GOT3 (cell line): Measurements from ENCODE around the gene PSMB11.

ENCODE experiments used
- DNase-seq: peaks from one replicate; lab custom pipeline; 2025; ENCODE audit warnings: mixed read lengths; lab: John Stamatoyannopoulos, UW

PSMB11 gene

GRCh38 chr14:23089498-23090253 lies 47.7 kb downstream of the PSMB11 start:
- DNase-seq = no peak

- DNase-seq = no peak
These were observed 48.2 kb downstream of the PSMB11 start for GRCh38 chr14:23090254-23090636.

- no peak for DNase-seq
These were observed 49.5 kb downstream of the PSMB11 start for GRCh38 chr14:23091294-23092225.

GRCh38 chr14:23093104-23093503 lies 51.1 kb downstream of the PSMB11 start:
- no peak for DNase-seq

GRCh38 chr14:23093526-23093925 lies 51.5 kb downstream of the PSMB11 start:
- no peak for DNase-seq
